NCI-H460 (cell line): ENCODE data around the gene CAMK1D. TPM values are rescaled to one million over a fixed set of nuclear protein-coding genes. Genes with fewer than 3 reads are reported as not detected.

Experiments used
- DNase-seq: peaks from one replicate; pipeline ENCODE4 v3.0.0-alpha.2; 2016; ENCODE audit warnings: low read depth; ENCODE audit errors: extremely low read depth
- total RNA-seq: library from RNA; depleted of rRNA; stranded (reverse); fragments of >200 nt; shearing (Covaris generic); gene quantifications from 2 replicates; pipeline ENCODE4 v1.2.3, GENCODE V29; 2014

The CAMK1D gene
- total RNA-seq, 1 experiment from 2014 or later, result 0.42 TPM

GRCh38 chr10:12638103-12638502 lies 288.8 kb downstream of the CAMK1D start:
- DNase-seq, result no peak

- DNase-seq, result no peak
Measured at GRCh38 chr10:12638781-12639180, 289.4 kb downstream of the CAMK1D start.

- DNase-seq, result no peak
Measured at GRCh38 chr10:12639996-12640944, 290.9 kb downstream of the CAMK1D start.

GRCh38 chr10:12642036-12642435 lies 292.7 kb downstream of the CAMK1D start:
- DNase-seq, result no peak

- DNase-seq, result no peak
Measured at GRCh38 chr10:12643279-12643678, 293.9 kb downstream of the CAMK1D start.

GRCh38 chr10:12644380-12645144 lies 295.2 kb downstream of the CAMK1D start:
- no peak for DNase-seq

GRCh38 chr10:12645449-12645848 lies 296.1 kb downstream of the CAMK1D start:
- DNase-seq, result no peak

- no peak for DNase-seq
Measured at GRCh38 chr10:12649012-12649584, 299.8 kb downstream of the CAMK1D start.

GRCh38 chr10:12650122-12650521 lies 300.8 kb downstream of the CAMK1D start:
- DNase-seq, result no peak

GRCh38 chr10:12650538-12651298 lies 301.4 kb downstream of the CAMK1D start:
- DNase-seq, result no peak

- DNase-seq, result no peak
Measured at GRCh38 chr10:12655940-12656339, 306.6 kb downstream of the CAMK1D start.

GRCh38 chr10:12656518-12657142 lies 307.3 kb downstream of the CAMK1D start:
- DNase-seq, result no peak

GRCh38 chr10:12657489-12657888 lies 308.1 kb downstream of the CAMK1D start:
- DNase-seq, result no peak

- DNase-seq, result no peak
Measured at GRCh38 chr10:12658526-12658925, 309.2 kb downstream of the CAMK1D start.

- no peak for DNase-seq
Measured at GRCh38 chr10:12659706-12660105, 310.4 kb downstream of the CAMK1D start.

- no peak for DNase-seq
Measured at GRCh38 chr10:12660812-12661211, 311.5 kb downstream of the CAMK1D start.

- no peak for DNase-seq
Measured at GRCh38 chr10:12661671-12662070, 312.3 kb downstream of the CAMK1D start.

GRCh38 chr10:12663863-12664262 lies 314.5 kb downstream of the CAMK1D start:
- no peak for DNase-seq

- no peak for DNase-seq
Measured at GRCh38 chr10:12665501-12665900, 316.2 kb downstream of the CAMK1D start.

- no peak for DNase-seq
Measured at GRCh38 chr10:12667052-12667451, 317.7 kb downstream of the CAMK1D start.
